Measurements from ENCODE around the gene AQP9. TPM values are rescaled to one million over a fixed set of nuclear protein-coding genes. Genes with fewer than 3 reads are reported as not detected.

Gene AQP9
- total RNA-seq, 2 donors from 2014 or later: 0.26 to 1.6 TPM

GRCh38 chr15:58179206-58179605, 41.0 kb downstream of the AQP9 start:
- Histone ChIP-seq H3K27ac (no peak overlapping the region), H3K4me3 (no peak overlapping the region), H3K36me3 (replicated peaks in 1 of 2; ENCODE audit: insufficient read depth in 1 of 2, low read depth in 2 of 2) (no peaks in the 10 kb centered on the region), H3K27me3 (no peaks in the 10 kb centered on the region), H3K9me3 (no peaks in the 10 kb centered on the region), H3K4me1 (no peaks in the 10 kb centered on the region)
- ATAC-seq: no peak
- DNase-seq: no peak
- intact Hi-C loops (cut with DNase I): no loop called here
- 77 to 82% methylated on average over 7 of the region's 7 CpGs for WGBS, 2 donors
- TF ChIP-seq POLR2A (IDR thresholded peaks at IDR 0.05) (no peak), CTCF (IDR thresholded peaks at IDR 0.05) (no peak)

GRCh38 chr15:58179741-58180381, 41.7 kb downstream of the AQP9 start:
- no peaks in the 10 kb centered on the region for H3K36me3 ChIP-seq (replicated peaks in 1 of 2; ENCODE audit: insufficient read depth in 1 of 2, low read depth in 2 of 2)
- ATAC-seq (no peak), DNase-seq (no peak)
- TF ChIP-seq CTCF (IDR thresholded peaks at IDR 0.05): no peak
- no peak for TF ChIP-seq POLR2A (IDR thresholded peaks at IDR 0.05)
- WGBS, 2 donors: 49 to 52% methylated on average over 8 of the region's 8 CpGs
- no peaks in the 10 kb centered on the region for H3K4me1 ChIP-seq
- intact Hi-C loops (cut with DNase I): no loop called here
- no peak overlapping the region for H3K27ac ChIP-seq
- H3K9me3 ChIP-seq: no peaks in the 10 kb centered on the region
- H3K27me3 ChIP-seq: no peaks in the 10 kb centered on the region
- H3K4me3 ChIP-seq: no peak overlapping the region

GRCh38 chr15:58182460-58183163, 44.4 kb downstream of the AQP9 start:
- no peaks in the 10 kb centered on the region for H3K9me3 ChIP-seq
- 8 to 9% methylated on average over 9 of the region's 9 CpGs for WGBS, 2 donors
- intact Hi-C loops (cut with DNase I): no loop called here
- ATAC-seq: peak; percentile 40
- no peak overlapping the region for H3K27ac ChIP-seq
- no peaks in the 10 kb centered on the region for H3K36me3 ChIP-seq (replicated peaks in 1 of 2; ENCODE audit: insufficient read depth in 1 of 2, low read depth in 2 of 2)
- TF ChIP-seq CTCF (IDR thresholded peaks at IDR 0.05) (peak; percentile 38 to 80 (median 57)), POLR2A (IDR thresholded peaks at IDR 0.05) (no peak)
- H3K27me3 ChIP-seq: no peaks in the 10 kb centered on the region
- H3K4me1 ChIP-seq: no peaks in the 10 kb centered on the region
- DNase-seq: peak; percentile 21 to 46 (median 40)
- H3K4me3 ChIP-seq: no peak overlapping the region

GRCh38 chr15:58185439-58185838, 47.3 kb downstream of the AQP9 start:
- ATAC-seq (no peak), DNase-seq (no peak)
- no peaks in the 10 kb centered on the region for H3K27me3 ChIP-seq
- H3K9me3 ChIP-seq: no peaks in the 10 kb centered on the region
- H3K4me3 ChIP-seq: no peak overlapping the region
- 41 to 61% methylated on average over 1 of the region's 1 CpG for WGBS, 2 donors
- H3K36me3 ChIP-seq (replicated peaks in 1 of 2; ENCODE audit: insufficient read depth in 1 of 2, low read depth in 2 of 2): no peaks in the 10 kb centered on the region
- H3K4me1 ChIP-seq: no peaks in the 10 kb centered on the region
- TF ChIP-seq CTCF (IDR thresholded peaks at IDR 0.05) (no peak), POLR2A (IDR thresholded peaks at IDR 0.05) (no peak)
- H3K27ac ChIP-seq: no peak overlapping the region
- intact Hi-C loops (cut with DNase I): no loop called here

Measured in body of pancreas (tissue), 4 donors.